Mammary epithelial cell (primary cell): ENCODE data around the gene UTS2B.

Source experiments
- EZH2 ChIP-seq: IDR thresholded peaks from 2 replicates; pipeline ENCODE4 v1.6.1; 2012; ENCODE audit warnings: low read length, inconsistent platforms, borderline replicate concordance
- TF ChIP-seq, protein P1 (sequence below), 2 donors: IDR thresholded peaks in 1 of 2; conservative IDR thresholded peaks in 1 of 2; 2 replicates each; pipeline ENCODE4 v1.5.1; 2011 to 2012; ENCODE audit warnings: inconsistent platforms in 2 of 2, low read length in 2 of 2, mild to moderate bottlenecking in 2 of 2, control low read depth in 1 of 2, low read depth in 1 of 2; ENCODE audit not compliant: insufficient read depth in 1 of 2; ENCODE audit errors: extremely low read depth in 1 of 2

DNA sequence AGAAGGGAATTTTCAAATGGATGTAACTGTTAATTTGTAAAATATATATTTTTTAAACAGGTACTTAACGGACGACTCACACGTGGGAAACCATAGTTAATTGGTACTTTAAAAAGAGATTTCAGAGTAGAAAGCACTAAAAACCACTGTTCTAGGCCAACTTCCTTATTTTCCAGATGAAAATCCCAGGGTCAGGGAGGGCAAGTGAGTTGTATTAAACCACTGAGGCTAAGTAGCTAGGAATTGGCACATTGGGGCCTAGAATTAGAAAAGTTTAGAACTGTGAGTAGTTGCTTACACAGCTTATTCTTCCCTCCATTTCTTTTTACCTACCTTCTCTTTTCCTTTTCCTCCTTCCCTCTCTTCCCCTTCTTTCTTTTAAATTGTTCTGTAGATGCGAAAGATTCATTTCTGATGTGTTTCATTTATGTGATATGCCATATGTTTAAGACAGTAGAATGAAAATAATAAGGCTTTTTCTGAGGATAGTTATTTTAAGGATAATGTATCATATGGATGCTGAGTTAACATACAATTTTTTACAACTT is 4.1 kb upstream of the UTS2B start:
- TF ChIP-seq, protein P1, sequence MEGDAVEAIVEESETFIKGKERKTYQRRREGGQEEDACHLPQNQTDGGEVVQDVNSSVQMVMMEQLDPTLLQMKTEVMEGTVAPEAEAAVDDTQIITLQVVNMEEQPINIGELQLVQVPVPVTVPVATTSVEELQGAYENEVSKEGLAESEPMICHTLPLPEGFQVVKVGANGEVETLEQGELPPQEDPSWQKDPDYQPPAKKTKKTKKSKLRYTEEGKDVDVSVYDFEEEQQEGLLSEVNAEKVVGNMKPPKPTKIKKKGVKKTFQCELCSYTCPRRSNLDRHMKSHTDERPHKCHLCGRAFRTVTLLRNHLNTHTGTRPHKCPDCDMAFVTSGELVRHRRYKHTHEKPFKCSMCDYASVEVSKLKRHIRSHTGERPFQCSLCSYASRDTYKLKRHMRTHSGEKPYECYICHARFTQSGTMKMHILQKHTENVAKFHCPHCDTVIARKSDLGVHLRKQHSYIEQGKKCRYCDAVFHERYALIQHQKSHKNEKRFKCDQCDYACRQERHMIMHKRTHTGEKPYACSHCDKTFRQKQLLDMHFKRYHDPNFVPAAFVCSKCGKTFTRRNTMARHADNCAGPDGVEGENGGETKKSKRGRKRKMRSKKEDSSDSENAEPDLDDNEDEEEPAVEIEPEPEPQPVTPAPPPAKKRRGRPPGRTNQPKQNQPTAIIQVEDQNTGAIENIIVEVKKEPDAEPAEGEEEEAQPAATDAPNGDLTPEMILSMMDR (conservative IDR thresholded peaks at IDR 0.05 in 1 of 2, IDR thresholded peaks at IDR 0.05 in 1 of 2; ENCODE audit: extremely low read depth in 1 of 2, insufficient read depth in 1 of 2, low read depth in 1 of 2, low read length in 2 of 2): no peak
- TF ChIP-seq EZH2: no peak
